H1 (cell line): ENCODE results near the gene TMEM187. TPM values are rescaled to one million over a fixed set of nuclear protein-coding genes. Genes with fewer than 3 reads are reported as not detected.

ENCODE experiments used
- CTCF ChIA-PET: fragments of 300-600 bp; sonication (Branson Sonifier 250); formaldehyde crosslinking; loops from one replicate; lab custom pipeline; 2021; ENCODE audit not compliant: partially characterized antibody; lab: Charles Lee
- POLR2A ChIA-PET: fragments of 300-600 bp; sonication (Branson Sonifier 250); formaldehyde crosslinking; loops from one replicate; lab custom pipeline; 2021; ENCODE audit warnings: inconsistent platforms; ENCODE audit not compliant: partially characterized antibody; lab: Charles Lee
- DNase-seq, 2 experiments: peaks; one replicate each; pipeline versions ENCODE4 v3.0.0 to v3.0.0-alpha.2; 2010 to 2022; ENCODE audit warnings: low spot score in 2 of 2, low read depth in 1 of 2, mixed read lengths in 1 of 2
- FAIRE-seq: peaks from 2 replicates; lab custom pipeline; 2011; peaks lifted over from hg19 to GRCh38; lab: Jason Lieb, UNC
- H2AFZ ChIP-seq: 2 replicates; pipeline ENCODE4 v1.8.1; 2012; ENCODE audit warnings: low read length, inconsistent platforms
- H2AK5ac ChIP-seq: 2 replicates; pipeline ENCODE4 v1.6.1; 2013; ENCODE audit warnings: low read depth, low read length
- H2BK120ac ChIP-seq: replicated peaks from 2 replicates; pipeline ENCODE3; 2013; ENCODE audit warnings: low read depth, low read length, inconsistent platforms
- H2BK12ac ChIP-seq: 2 replicates; pipeline ENCODE4 v1.6.1; 2013; ENCODE audit warnings: low read depth, low read length
- H2BK15ac ChIP-seq: 2 replicates; pipeline ENCODE4 v1.6.1; 2013; ENCODE audit warnings: low read length
- H2BK20ac ChIP-seq: 2 replicates; pipeline ENCODE4 v1.6.1; 2013; ENCODE audit warnings: low read length
- H2BK5ac ChIP-seq: 2 replicates; pipeline ENCODE4 v1.6.1; 2013; ENCODE audit warnings: low read depth, low read length
- H3K14ac ChIP-seq: 2 replicates; pipeline ENCODE4 v1.6.1; 2013; ENCODE audit warnings: inconsistent platforms; ENCODE audit not compliant: insufficient read length
- H3K18ac ChIP-seq: 2 replicates; pipeline ENCODE4 v1.6.1; 2013; ENCODE audit warnings: low read length; ENCODE audit errors: extremely low read depth
- H3K23ac ChIP-seq: 2 replicates; pipeline ENCODE4 v1.6.1; 2013; ENCODE audit warnings: inconsistent platforms; ENCODE audit not compliant: insufficient read length
- H3K23me2 ChIP-seq: 2 replicates; pipeline ENCODE4 v1.6.1; 2013; ENCODE audit warnings: low read depth, low read length
- H3K27ac ChIP-seq: 2 replicates; pipeline ENCODE4 v1.6.1; 2011; ENCODE audit warnings: low read depth, low read length, inconsistent platforms
- H3K27me3 ChIP-seq, 4 experiments: replicated peaks in 1 of 4; 1 replicate in 1 of 4; 2 replicates in 3 of 4; pipeline versions ENCODE4 v1.6.1 to v1.8.1; 2011 to 2013; ENCODE audit warnings: low read length in 3 of 4, mild to moderate bottlenecking in 3 of 4, inconsistent platforms in 2 of 4, mixed read lengths in 2 of 4, moderate library complexity in 1 of 4; ENCODE audit not compliant: control insufficient read depth in 3 of 4, insufficient read depth in 3 of 4; ENCODE audit errors: extremely low read depth in 1 of 4
- H3K36me3 ChIP-seq, 4 experiments: 2 replicates each; pipeline versions ENCODE4 v1.6.1 to v1.8.1; 2011 to 2013; ENCODE audit warnings: mild to moderate bottlenecking in 4 of 4, low read length in 3 of 4, moderate library complexity in 2 of 4, control low read depth in 1 of 4, inconsistent platforms in 1 of 4; ENCODE audit not compliant: insufficient read depth in 4 of 4, control insufficient read depth in 2 of 4
- H3K4ac ChIP-seq: replicated peaks from 2 replicates; pipeline ENCODE3; 2013; ENCODE audit warnings: low read length, low read depth, mixed read lengths, inconsistent platforms; ENCODE audit not compliant: insufficient read length
- H3K4me1 ChIP-seq, 4 experiments: replicated peaks in 1 of 4; 1 replicate in 1 of 4; 2 replicates in 3 of 4; pipeline versions ENCODE4 v1.6.1 to v1.8.1; 2011 to 2013; ENCODE audit warnings: low read length in 3 of 4, inconsistent platforms in 2 of 4, mixed read lengths in 1 of 4; ENCODE audit not compliant: insufficient read depth in 4 of 4, control insufficient read depth in 3 of 4
- H3K4me2 ChIP-seq, 2 experiments: 2 replicates each; pipeline versions ENCODE4 v1.6.1 to v1.8.1; 2011 to 2013; ENCODE audit warnings: low read depth in 2 of 2, low read length in 2 of 2, control low read depth in 1 of 2, inconsistent platforms in 1 of 2, mild to moderate bottlenecking in 1 of 2; ENCODE audit not compliant: insufficient read depth in 1 of 2
- H3K4me3 ChIP-seq, 4 experiments: fragments of 200-600, 300-600 bp in 1 of 4; sonication (generic), shearing (Covaris generic), sonication (Bioruptor Twin) in 1 of 4; 2 replicates each; pipeline versions ENCODE4 v1.5.1 to v1.8.1; 2011 to 2016; ENCODE audit warnings: low read length in 4 of 4, low read depth in 3 of 4, control low read depth in 2 of 4, inconsistent platforms in 2 of 4, mild to moderate bottlenecking in 2 of 4, mixed read lengths in 1 of 4, moderate library complexity in 1 of 4; ENCODE audit not compliant: insufficient read depth in 2 of 4; ENCODE audit errors: extremely low read depth in 1 of 4
- H3K56ac ChIP-seq: replicated peaks from 2 replicates; pipeline ENCODE3; 2013; ENCODE audit warnings: low read depth, mild to moderate bottlenecking, mixed read lengths, low read length, inconsistent platforms; ENCODE audit not compliant: insufficient read length
- H3K79me1 ChIP-seq: 2 replicates; pipeline ENCODE4 v1.6.1; 2013; ENCODE audit warnings: low read depth, low read length, control low read depth
- H3K79me2 ChIP-seq, 2 experiments: 2 replicates each; pipeline versions ENCODE4 v1.6.1 to v1.8.1; 2012 to 2013; ENCODE audit warnings: low read length in 2 of 2, mild to moderate bottlenecking in 2 of 2, inconsistent platforms in 1 of 2; ENCODE audit not compliant: insufficient read depth in 2 of 2, control insufficient read depth in 1 of 2
- H3K9ac ChIP-seq, 4 experiments: replicated peaks in 1 of 4; 1 replicate in 1 of 4; 2 replicates in 3 of 4; pipeline versions ENCODE4 v1.6.1 to v1.8.1; 2011 to 2013; ENCODE audit warnings: low read depth in 3 of 4, low read length in 3 of 4, control low read depth in 2 of 4, mild to moderate bottlenecking in 2 of 4, moderate library complexity in 2 of 4, inconsistent platforms in 1 of 4; ENCODE audit errors: extremely low read depth in 1 of 4
- H3K9me3 ChIP-seq, 2 experiments: 2 replicates each; pipeline versions ENCODE4 v1.6.1 to v1.8.1; 2012 to 2013; ENCODE audit warnings: mild to moderate bottlenecking in 2 of 2, moderate library complexity in 2 of 2, control low read depth in 1 of 2, inconsistent platforms in 1 of 2, low read depth in 1 of 2, low read length in 1 of 2, mixed read lengths in 1 of 2; ENCODE audit not compliant: insufficient read depth in 2 of 2
- H4K20me1 ChIP-seq, 2 experiments: replicated peaks in 1 of 2; 2 replicates each; pipeline versions ENCODE3 to v1.8.1; 2011 to 2013; ENCODE audit warnings: inconsistent platforms in 2 of 2, low read length in 2 of 2, mild to moderate bottlenecking in 1 of 2; ENCODE audit not compliant: insufficient read depth in 2 of 2, control insufficient read depth in 1 of 2
- H4K5ac ChIP-seq: 2 replicates; pipeline ENCODE4 v1.6.1; 2013; ENCODE audit warnings: low read length, low read depth, mixed read lengths, inconsistent platforms; ENCODE audit not compliant: insufficient read length
- H4K8ac ChIP-seq: 2 replicates; pipeline ENCODE4 v1.8.0; 2013; ENCODE audit warnings: mild to moderate bottlenecking, moderate library complexity, low read length, inconsistent platforms; ENCODE audit not compliant: insufficient read depth; ENCODE audit errors: extremely low read depth
- H4K91ac ChIP-seq: replicated peaks from 2 replicates; pipeline ENCODE3; 2013; ENCODE audit warnings: low read length, mixed read lengths, inconsistent platforms; ENCODE audit not compliant: insufficient read length
- ASH2L ChIP-seq: fragments of 200-600, 300-600 bp; sonication (generic); IDR thresholded peaks from one replicate; pipeline ENCODE4 v1.7.1; 2017; ENCODE audit warnings: low read length
- E2F6 ChIP-seq: IDR thresholded peaks from 2 replicates; pipeline ENCODE4 v1.6.1; 2012; ENCODE audit warnings: inconsistent platforms
- EZH2 ChIP-seq: fragments of 200-600 bp; sonication (generic); IDR thresholded peaks from 2 replicates; pipeline ENCODE4 v1.7.1; 2012; ENCODE audit warnings: low read depth, mild to moderate bottlenecking, moderate library complexity, low read length, inconsistent platforms; ENCODE audit not compliant: severe bottlenecking
- NANOG ChIP-seq: IDR thresholded peaks from 2 replicates; pipeline ENCODE4 v1.6.1; 2011; ENCODE audit warnings: low read length, low read depth, mild to moderate bottlenecking, inconsistent platforms; ENCODE audit not compliant: insufficient read depth, poor library complexity, severe bottlenecking
- RAD21 ChIP-seq, 2 experiments: IDR thresholded peaks in 1 of 2; conservative IDR thresholded peaks in 1 of 2; 2 replicates each; pipeline ENCODE4 v1.6.1; 2011; ENCODE audit warnings: low read depth in 2 of 2, low read length in 2 of 2, improper control_type of control experiment in 1 of 2, inconsistent platforms in 1 of 2, mild to moderate bottlenecking in 1 of 2, moderate library complexity in 1 of 2
- RXRA ChIP-seq: IDR thresholded peaks from 2 replicates; pipeline ENCODE4 v1.6.1; 2011; ENCODE audit warnings: low read depth, mild to moderate bottlenecking, low read length, moderate library complexity; ENCODE audit not compliant: insufficient read depth
- SAP30 ChIP-seq: fragments of 300-600 bp; sonication (generic); IDR thresholded peaks from 2 replicates; pipeline ENCODE4 v1.7.1; 2012; ENCODE audit warnings: low read length, moderate library complexity, mild to moderate bottlenecking, inconsistent platforms; ENCODE audit not compliant: insufficient read depth, insufficient replicate concordance
- SIX5 ChIP-seq: IDR thresholded peaks from 2 replicates; pipeline ENCODE4 v1.6.1; 2011; ENCODE audit warnings: mild to moderate bottlenecking, low read depth, low read length
- SRF ChIP-seq: IDR thresholded peaks from 2 replicates; pipeline ENCODE4 v1.6.1; 2011; ENCODE audit warnings: mild to moderate bottlenecking, low read depth, low read length, moderate library complexity
- SUZ12 ChIP-seq: fragments of 200-600 bp; sonication (generic); IDR thresholded peaks from 2 replicates; pipeline ENCODE4 v1.6.1; 2012; ENCODE audit warnings: mild to moderate bottlenecking, inconsistent platforms, low read length, moderate library complexity, mixed read lengths
- TAF7 ChIP-seq: optimal IDR thresholded peaks from 2 replicates; pipeline ENCODE3; 2011; ENCODE audit warnings: low read depth, mild to moderate bottlenecking, inconsistent platforms, low read length, moderate library complexity, borderline replicate concordance
- TBP ChIP-seq: IDR thresholded peaks from 2 replicates; pipeline ENCODE4 v1.6.1; 2011; ENCODE audit warnings: low read depth, low read length, improper control_type of control experiment
- ZNF274 ChIP-seq: IDR thresholded peaks from 2 replicates; pipeline ENCODE4 v1.7.0; 2012; ENCODE audit warnings: low read length, borderline replicate concordance; ENCODE audit errors: extremely low read depth
- WGBS, 2 experiments: shearing (Covaris generic) in 1 of 2; methylation state at CpG; one replicate each; pipeline versions ENCODE4 v1.1.6 to v1.1.7; 2013 to 2015; ENCODE audit warnings: low lambda C conversion rate in 2 of 2, mixed read lengths in 2 of 2, inconsistent platforms in 1 of 2, low coverage in 1 of 2, missing lambda C conversion rate in 1 of 2; ENCODE audit not compliant: insufficient replicate concordance in 2 of 2, insufficient coverage in 1 of 2, insufficient read length in 1 of 2; ENCODE audit errors: extremely low coverage in 1 of 2, missing lambda C conversion rate in 1 of 2; 5-methylcytosine and 5-hydroxymethylcytosine counted together
- polyA plus RNA-seq, 7 experiments: library from polyadenylated mRNA; depleted of rRNA in 3 of 7; stranded (reverse) in 5 of 7; unstranded in 2 of 7; fragments of >200 nt in 5 of 7; fragments of 200-250 nt in 2 of 7; gene quantifications; 1 replicate in 5 of 7; 2 replicates in 1 of 7; 4 replicates in 1 of 7; pipeline versions ENCODE4 v1.2.1 to v1.2.3, GENCODE V29; 2011 to 2013; ENCODE audit warnings: missing spikeins in 2 of 7, mixed read lengths in 2 of 7
- total RNA-seq: library from RNA; stranded (reverse); fragmentation: NEBNext Ultra II Directional; extraction: Animal tissue kit (Norgen Biotek cat#: 25700); gene quantifications from 2 replicates; pipeline ENCODE4 v1.2.1, GENCODE V29; 2021

Gene TMEM187
- total and polyA plus RNA-seq, 2 of the 8 experiments (the other 6 are each of a cell fraction or from before 2014, with no cell fraction given) = 5.0 to 14.5 TPM

GRCh38 chrX:154004315-154004714 lies 31.8 kb downstream of the TMEM187 start:
- no peak overlapping the region for H2BK15ac ChIP-seq
- no peaks in the 10 kb centered on the region for H3K9me3 ChIP-seq
- no peaks in the 10 kb centered on the region for H4K20me1 ChIP-seq
- H3K9ac ChIP-seq = no peak overlapping the region
- H3K79me2 ChIP-seq = no peaks in the 10 kb centered on the region
- no peak overlapping the region for H3K14ac ChIP-seq
- no peak overlapping the region for H3K23ac ChIP-seq
- H3K4me1 ChIP-seq = peaks cover 0 to 8% (median 0%) of the 10 kb centered on the region in 4 experiments; a peak in 2 of 7 replicates
- no peak for DNase-seq
- no peaks in the 10 kb centered on the region for H3K23me2 ChIP-seq
- H3K18ac ChIP-seq = no peak overlapping the region
- H3K27ac ChIP-seq = no peak overlapping the region
- WGBS, 2 experiments = 90% methylated on average over 10 of the region's 11 CpGs; no CpG with 5 or more reads in 1 of the 2 experiments
- no peak overlapping the region for H4K5ac ChIP-seq
- H3K4ac ChIP-seq = no peak overlapping the region
- POLR2A ChIA-PET = interaction anchor here (1.6 to 1.7 kb wide), 2 partner anchors 9 to 14 kb away, joined by 5 to 6 read pairs; no protein-coding TSS in a partner anchor
- H2BK120ac ChIP-seq = no peak overlapping the region
- no peak for FAIRE-seq
- no peaks in the 10 kb centered on the region for H3K27me3 ChIP-seq
- H3K79me1 ChIP-seq = no peaks in the 10 kb centered on the region
- no peak overlapping the region for H2AFZ ChIP-seq
- H3K4me3 ChIP-seq = no peak overlapping the region
- no peak overlapping the region for H2AK5ac ChIP-seq
- no peak overlapping the region for H3K56ac ChIP-seq
- H4K91ac ChIP-seq = no peak overlapping the region
- H4K8ac ChIP-seq = no peak overlapping the region
- no peak overlapping the region for H2BK12ac ChIP-seq
- H3K36me3 ChIP-seq = no peaks in the 10 kb centered on the region
- no peak overlapping the region for H2BK5ac ChIP-seq
- H2BK20ac ChIP-seq = no peak overlapping the region
- H3K4me2 ChIP-seq = no peak overlapping the region
- CTCF ChIA-PET = interaction anchor here (0.7 kb wide), 1 partner anchor 9 kb away, joined by 4 read pairs; no protein-coding TSS in a partner anchor
- TF ChIP-seq ZNF274 (no peak), TAF7 (no peak), SAP30 (no peak), SUZ12 (no peak), ASH2L (no peak), TBP (no peak), E2F6 (no peak), RAD21 (IDR thresholded peaks at IDR 0.05 in 1 of 2, conservative IDR thresholded peaks at IDR 0.05 in 1 of 2; ENCODE audit: low read depth in 2 of 2, low read length in 2 of 2) (no peak), NANOG (no peak), SRF (no peak), EZH2 (no peak), SIX5 (no peak), RXRA (no peak)
